HG02981 (cell line): ENCODE data around the gene ATG10.
"Not testable (repeated sequence)": the region's sequence is repeated elsewhere in the genome, so short reads cannot be mapped to it uniquely, and the experiment has no call there.

ENCODE experiments used
- ATAC-seq: cut with Tn5 transposase; IDR thresholded peaks from one replicate; pipeline ENCODE4 v1.9.1; 2021; ENCODE audit warnings: mild to moderate bottlenecking, moderate library complexity; ENCODE audit not compliant: unreplicated experiment

Gene ATG10

DNA sequence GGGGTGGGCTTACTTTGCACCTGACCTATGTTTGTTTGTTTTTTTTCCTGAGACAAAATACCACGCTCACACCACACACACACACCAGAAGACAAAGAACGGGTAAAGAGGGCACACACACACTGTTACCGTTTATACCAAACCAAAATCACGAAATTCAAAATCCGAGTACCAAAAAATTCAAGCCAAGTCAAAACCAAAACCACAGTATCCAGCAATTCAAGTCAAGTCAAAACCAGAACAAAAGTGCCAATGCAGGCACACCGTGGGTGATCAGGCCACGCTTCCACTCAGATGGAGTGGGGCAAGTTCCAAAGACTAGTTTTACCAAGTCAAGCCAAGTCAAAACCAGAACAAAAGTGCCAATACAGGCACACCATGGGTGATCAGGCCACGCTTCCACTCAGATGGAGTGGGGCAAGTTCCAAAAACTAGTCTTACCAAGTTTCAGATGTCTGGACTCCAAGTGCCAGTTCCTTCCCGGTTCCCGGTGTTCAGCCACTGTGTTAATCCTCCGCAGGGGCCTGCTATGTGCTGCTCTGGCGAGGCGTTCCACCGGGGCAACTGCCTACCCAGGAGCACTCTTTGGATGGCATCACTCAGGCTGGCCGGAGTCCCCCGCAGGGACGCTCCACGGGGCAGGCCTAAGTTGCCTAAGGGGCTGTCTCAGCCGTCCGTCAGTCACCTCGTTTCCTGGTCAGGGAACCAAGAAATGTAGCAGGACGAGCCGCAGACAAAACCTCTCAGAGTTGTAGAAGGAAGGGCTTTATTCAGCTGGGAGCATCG, 300.9 kb downstream of the ATG10 start:
- ATAC-seq = not testable (repeated sequence)

DNA sequence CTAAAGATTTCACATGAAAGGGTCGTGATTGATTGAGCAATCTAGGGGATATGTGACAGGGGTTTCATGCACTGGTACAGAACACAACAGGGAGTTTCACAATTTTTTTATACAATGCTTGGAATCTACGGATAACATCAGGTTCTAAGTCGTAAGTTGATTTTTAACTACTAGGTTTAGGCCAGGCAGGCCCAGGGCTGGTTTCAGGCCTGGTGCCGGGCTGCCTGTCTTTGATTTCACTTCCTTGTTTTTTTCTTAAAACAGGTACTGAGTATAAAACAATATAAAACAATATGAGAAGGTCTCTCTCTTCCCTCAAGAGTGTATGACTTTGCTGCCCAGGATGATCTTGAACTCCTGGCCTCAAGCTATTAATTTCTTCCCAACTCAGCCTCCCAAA, 301.6 kb downstream of the ATG10 start:
- not testable (repeated sequence) for ATAC-seq

DNA sequence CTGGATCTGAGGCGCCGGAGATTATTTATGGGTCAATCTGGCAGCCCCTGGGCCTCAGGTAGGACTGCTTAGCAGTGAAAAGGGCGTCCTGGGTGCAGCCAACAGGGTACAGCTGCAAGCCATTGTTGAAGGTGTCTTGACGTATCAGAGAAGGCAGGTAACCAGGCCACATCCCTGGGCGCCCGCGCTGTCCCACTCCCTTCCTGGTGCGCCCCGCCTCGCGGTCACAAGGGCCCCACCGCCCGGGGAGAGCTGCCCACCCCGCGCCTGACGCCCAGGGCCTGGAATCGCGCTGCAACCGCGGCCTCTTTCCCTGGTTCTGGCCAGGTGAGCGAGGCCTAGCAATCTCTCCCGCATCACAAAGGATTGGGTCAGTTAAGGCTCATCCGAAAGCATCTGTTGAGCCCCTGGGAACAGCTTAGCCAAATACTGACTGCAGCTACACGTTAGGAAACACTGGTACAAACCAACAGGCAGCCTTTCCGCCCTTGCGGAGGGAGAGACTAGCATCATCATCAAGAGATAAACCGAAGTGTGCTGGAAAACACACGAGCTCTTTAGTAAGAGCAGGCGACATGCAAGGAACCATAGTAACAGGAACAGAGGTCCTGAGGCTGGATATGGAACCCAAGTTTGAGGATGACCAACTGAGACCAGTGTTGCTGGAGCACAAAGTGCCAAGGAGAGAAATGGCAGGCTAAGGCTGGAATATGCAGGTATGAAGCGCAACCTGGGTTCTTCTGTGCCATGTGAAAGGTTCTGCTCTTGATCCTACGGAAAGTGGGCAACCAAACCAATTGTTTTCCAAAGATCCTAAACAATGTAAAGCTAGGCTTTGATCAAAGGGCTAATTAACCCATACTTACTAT, 302.8 kb downstream of the ATG10 start:
- no peak for ATAC-seq

DNA sequence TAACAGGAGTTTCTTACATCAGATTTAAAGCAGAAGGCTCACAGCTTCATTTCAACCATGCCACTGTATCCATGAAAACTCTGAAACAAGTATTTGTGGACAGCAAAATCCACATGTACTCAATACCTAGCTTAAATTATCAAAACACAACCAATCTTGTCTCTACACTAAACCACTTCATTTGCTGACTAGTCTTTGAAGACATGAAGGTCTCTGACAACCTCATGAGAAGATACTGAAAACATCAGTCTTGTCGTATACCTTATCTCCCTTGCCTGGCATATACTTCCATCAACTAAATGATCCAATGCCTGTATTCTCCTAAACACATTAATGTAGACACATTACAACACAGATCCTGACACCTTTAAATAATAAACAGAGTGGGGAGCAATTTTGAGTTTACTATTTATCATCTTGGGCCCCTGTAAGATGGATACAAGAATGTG, 303.4 kb downstream of the ATG10 start:
- ATAC-seq = no peak

DNA sequence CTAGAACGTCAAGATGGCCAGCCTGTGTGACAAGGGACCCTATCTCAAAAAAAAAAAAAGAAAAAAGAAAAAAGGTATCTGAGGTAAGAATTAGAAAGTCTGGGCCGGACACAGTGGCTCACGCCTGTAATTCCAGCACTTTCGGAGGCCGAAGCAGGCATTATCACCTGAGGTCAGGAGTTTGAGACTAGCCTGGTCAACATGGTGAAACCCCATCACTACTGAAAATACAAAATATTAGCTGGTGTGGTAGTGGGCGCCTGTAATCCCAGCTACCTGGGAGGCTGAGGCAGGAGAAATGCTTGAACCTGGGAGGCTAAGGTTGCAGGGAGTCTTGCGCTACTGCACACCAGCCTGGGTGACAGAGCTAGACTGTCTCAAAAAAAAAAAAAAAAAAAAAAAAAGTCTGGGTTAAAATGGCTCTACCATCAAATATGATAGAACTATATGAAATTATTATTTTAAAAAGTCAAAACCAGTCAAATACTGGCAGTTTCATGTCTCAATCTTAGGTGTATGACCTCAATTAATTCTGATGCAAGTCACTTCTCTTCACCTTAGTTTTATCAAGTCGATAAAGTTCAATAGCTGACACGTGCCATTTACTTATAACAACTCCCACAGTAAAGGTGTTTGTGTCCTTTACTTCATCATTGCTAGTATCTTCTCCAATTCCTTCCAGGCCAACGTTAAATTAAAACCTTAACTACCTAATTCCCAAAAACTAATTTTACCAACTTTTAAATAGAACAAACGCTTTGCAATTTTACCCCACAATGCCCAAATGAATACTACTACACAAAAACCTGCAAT, 305.2 kb downstream of the ATG10 start:
- no peak for ATAC-seq

DNA sequence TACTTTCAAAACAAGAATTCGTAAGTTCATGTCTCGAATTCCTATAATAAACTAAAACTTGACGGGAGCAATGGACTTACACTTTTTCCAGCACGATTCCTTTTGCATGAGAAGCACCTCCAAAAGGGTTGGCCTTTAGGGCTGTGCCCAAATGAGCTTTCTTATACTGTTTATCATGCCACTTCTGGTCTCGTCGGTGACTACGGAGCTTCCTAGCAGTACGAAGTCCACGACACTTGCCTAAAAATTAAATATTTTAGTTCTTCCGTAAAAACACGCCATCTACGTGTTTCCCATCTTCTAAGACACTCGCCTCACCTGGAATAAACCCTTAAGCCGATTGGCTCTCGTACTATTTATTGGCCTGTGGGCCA, 305.8 kb downstream of the ATG10 start:
- no peak for ATAC-seq

DNA sequence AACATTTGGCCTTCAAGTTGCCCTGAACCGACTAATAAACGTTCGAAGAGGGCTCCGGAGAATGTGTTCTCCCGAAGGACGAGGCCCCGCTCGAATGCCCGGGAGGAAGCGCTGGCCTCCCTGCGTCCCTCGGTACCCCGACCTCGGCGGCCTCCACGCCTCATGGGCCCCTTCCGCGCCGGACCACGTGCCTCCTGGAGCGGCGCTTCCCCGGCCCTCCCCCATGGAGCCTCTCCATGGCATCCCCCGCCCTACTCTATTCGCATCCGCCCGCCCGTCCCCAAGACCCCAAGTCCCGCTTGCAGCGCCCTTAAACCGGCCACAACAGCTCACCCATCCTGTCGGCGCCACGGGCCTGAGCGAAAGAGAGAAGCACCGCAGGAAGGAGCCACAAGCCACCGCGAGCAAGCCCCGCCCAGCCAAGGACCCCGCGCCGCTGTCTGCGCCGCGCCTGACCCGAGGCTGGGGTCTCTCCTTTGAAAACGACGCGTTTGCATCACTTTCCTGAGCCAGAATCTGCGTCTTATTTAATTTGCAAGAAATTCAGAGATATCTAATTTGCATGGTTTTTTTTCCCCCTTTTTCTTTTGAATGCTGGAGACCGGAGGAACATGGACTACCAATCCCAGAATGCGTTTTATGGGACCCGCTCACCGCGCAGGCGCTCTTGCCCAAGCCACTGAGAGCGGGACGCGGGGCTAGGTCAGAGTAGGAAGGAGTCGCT, 306.3 kb downstream of the ATG10 start, which contains the start of gene RPS23:
Gene RPS23 (minus strand): TSS at position 368 of the 724 bp plus-strand sequence. CDS start 31 bp downstream, at position 337.
- ATAC-seq = peak; percentile 93

DNA sequence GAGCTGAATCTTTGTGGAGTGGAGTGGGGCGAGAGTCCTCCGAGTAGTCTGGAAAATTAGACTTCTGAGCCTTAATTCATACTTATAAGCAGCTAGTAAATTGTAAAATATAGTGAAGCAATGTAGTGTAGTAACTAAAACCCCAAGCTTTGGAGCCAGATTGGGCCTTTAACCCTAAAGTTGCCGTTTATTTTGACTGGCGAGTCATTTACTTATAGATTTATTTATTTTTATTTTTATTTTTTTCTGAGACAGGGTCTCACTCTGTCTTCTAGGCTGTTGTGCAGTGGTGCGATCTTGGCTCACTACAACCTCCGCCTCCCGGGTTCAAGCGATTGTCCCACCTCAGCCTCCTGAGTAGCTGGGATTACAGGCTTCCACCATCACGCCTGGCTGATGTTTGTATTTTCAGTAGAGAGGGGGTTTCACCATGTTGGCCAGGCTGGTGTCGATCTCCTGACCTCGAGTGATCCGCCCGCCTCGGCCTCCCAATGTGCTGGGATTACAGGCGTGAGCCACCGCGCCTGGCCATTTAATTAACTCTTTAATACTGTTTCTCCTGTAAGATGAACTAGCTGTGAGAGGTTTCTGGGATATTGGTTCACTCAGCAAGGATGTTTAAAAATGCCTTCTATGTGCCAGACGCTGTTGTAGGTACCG, 307.0 kb downstream of the ATG10 start:
- no peak for ATAC-seq

DNA sequence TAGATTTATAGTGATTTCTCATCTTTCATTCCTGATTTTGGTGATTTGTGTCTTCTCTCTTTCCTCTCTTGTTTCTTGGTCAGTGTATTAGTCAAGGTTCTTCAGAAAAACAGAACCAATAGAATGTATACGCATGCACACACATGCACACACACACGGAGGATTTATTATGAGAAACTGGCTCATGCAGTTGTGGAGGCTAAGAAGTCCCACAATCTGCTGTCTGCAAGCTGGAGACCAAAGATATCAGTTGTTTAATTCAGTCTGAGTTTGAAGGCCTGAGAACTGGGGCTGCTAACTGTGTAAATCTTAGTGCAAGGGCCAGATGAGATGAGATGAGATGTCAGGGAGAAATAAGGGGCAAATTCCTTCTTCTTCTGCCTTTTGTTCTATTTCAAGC, 312.1 kb downstream of the ATG10 start:
- ATAC-seq = no peak

DNA sequence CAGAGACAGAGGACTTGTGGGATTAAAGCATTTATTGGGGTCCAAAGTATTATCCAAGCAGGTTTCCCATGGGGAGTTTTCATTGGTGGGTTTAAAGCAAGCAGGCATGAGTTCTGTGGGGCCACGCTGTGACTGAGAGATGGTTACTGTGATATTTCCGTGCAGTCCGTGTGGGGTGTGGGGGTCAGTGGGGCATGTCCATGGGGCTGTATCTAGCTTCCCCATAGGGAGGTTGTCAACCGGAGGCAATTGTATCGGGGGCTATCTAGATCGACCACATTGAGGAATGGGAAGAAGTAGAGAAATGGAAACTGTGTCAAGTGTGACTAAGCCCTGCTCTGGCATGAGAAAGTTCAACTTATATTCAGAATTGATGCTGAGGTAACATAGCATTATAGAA, 313.4 kb downstream of the ATG10 start:
- ATAC-seq = no peak

DNA sequence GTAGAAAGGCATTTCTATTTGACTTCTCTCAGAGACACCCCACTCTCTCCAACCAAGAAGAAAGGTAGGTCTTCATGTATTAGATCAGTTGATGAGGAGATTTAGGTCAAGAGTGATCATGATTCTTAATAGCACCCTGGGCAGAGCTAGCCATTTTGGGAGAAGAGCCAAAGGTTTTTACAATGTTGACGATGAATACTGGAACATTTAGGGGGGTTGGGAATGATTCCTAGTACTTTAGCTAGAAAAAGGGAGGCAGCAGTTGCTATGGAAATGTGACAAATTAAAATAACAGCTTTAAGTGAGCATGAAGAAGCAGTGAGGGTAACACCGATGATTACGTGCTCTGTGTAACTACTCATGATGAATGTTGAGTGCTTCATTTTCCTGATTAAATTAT, 315.8 kb downstream of the ATG10 start:
- no peak for ATAC-seq

DNA sequence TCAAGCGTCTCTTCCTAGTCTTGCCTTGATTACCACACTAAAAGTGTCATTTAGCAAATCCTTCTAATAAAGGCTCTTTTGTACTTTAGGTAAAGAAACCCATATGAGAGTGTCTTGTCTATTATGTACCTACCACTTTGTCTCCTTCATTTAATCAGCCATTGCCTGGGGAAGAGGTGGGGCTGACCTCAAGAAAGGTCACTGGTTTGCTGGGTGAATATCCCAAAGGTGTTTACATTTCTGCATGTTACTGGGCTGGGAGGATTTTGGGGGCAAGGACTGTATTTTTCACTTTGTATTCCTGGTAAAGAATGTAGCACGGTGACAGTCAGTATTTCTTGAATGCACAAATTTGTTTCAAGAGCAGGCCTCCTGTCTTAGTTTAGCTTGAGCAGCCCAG, 318.2 kb downstream of the ATG10 start:
- no peak for ATAC-seq

DNA sequence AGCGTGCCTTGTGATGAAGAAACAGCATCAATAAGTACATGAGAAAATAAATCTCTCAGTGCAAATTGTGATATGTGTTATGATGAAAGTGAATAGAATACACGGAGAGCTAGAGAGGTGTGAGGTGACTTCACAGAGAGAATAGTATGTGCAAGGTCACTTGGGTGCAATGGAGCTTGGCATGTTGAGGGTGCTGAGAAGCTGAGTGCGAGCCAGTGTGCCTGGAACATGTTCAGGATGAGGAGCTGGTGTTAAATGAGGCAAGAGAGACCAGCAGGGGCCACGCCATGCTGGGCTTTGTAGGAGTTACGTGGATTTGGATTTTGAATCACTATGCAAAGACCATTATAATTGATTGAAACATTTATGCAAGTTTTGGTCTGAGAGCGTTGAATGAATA, 319.1 kb downstream of the ATG10 start:
- no peak for ATAC-seq

DNA sequence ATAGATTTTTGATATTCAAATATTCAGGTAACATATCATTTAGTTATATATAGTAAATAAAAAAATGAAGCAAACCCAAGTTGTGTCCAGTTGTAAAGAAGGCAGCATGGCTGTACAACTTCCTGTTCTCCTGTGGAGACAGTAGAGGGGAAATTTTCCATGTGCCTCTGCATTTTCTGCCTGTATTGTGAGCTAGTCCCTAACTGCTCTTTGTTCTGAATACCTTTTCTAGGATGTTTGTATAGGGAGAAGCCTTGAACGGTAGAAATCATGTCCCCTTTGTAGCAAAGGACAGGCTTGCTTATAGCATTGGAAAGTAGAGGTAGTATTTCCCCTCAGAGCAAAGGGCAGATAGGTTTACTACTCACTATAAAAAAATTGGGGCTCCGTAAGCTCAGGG, 319.6 kb downstream of the ATG10 start:
- ATAC-seq = no peak

DNA sequence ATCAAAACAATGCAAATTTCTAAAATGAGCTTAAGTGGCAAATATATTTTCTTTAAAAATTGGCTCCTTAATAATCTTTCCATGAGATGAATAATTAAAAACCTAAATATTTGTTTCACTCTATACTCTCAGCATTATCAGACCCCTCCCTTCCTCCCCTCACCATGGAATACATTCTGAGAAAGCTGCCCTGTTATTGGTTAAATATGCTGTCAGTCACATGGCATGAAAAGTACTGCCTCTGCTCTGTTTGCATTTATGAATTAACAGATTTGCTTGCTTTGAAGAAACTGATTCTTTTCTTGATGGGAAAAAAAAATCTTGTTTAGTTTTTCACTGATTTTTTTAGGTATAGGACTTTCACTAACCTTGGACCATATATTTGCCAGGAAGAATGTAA, 323.3 kb downstream of the ATG10 start:
- no peak for ATAC-seq

DNA sequence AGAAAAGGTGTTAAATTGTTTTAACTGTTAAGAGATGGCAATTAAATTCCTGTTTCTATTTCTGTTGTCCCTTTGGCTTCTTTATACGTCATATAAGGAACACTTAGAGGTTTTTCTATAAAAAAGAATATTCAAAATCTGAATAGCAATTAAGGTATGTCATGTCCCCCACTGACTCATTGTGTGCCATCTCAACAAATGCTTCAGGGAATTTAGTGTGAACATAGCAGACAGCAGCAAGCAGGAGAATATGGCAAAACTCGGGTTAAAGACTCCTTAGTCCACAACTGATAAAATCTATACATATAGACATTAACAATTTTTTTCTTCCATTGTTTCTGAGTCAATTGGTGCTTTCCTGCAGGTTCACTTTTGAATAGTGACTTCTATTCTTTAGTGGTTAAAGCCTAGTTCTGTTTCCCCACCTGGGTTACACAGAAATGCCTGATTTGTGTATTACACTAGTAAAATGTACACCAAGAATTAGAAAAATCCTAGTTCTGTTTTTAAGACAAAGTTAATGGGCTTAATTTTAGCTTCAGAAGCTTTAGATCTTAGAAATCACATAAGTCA, 324.2 kb downstream of the ATG10 start:
- ATAC-seq = no peak

DNA sequence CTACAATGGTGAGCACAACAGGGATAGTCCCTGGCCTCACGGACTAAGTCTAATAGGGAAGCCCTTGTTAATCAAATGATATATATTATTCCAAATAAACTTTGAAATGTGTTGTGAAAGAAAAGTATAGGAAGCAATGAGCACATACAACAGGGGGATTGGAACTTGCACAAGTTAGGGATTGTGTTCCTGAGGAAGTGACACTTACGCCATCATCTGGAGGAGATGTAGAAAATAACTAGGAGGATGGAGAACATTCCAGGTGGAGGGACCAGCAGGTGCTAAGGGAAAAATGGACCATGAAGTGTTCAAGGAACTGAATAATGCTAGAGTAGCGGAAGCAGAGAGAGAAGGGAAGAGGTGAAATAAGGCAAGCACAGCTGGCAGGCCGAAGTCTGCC, 325.1 kb downstream of the ATG10 start:
- ATAC-seq = no peak

DNA sequence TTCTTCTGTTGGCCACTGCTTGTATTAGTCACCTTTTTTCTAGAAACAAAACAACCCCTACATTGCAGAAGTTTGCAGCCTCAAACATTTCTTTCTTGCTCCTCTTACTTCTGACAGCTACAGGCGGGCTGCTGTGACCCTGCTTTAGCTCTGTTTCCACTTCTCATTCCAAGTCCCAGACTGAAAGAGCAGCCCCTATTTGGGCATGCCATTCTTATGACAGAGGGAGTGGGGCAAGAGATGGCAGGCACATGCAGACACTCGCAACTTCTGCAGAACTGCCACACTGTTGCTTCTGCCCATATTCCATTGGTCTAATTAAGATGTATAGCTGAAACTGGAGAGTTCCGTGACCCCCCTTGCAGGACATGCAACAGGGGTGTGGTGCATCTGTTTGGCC, 325.9 kb downstream of the ATG10 start:
- ATAC-seq = no peak

DNA sequence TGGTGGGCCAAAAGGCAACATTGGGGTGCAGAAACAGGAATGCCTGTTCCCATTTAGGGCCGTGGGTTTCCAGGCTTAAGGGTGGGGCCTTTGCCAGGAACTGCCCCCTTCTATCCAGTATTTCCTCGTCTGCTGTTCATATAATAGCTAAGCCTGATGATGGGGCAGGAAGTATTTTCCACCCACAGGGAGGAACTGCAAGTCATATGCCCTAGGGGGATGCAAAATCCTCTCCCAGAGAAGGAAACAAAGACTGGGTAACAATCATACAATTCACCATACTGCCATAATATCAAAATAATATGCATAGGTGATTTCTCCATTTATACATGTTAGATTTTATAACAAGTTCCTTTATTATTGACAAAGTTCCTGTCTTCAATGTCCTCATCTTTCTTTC, 326.8 kb downstream of the ATG10 start:
- no peak for ATAC-seq

DNA sequence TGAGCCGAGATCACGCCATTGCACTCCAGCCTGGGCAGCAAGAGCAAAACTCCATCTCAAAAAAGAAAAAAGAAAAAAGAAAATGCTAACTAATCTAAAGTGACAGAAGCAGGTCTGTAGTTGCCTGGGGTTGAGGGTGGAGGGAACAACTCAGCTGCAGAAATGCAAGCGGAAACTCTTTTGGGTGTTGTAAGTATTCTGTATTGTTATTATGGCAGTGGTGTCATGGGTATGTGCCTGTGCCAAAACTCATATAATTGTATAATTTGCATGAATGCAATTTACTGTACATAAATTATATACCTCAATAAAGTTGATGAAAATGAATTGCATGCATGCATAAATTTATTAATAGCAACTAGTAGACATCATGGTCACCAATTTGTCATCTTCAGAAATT, 329.4 kb downstream of the ATG10 start:
- ATAC-seq = no peak
